ENCODE measurements around the gene JOSD2. TPM values are rescaled to one million over a fixed set of nuclear protein-coding genes. Genes with fewer than 3 reads are reported as not detected.

JOSD2 gene
- total RNA-seq, 4 donors from 2014 or later: 31.3 to 59.4 (median 42.9) TPM

- 86% methylated on average over 19 of the region's 19 CpGs for WGBS
- TF ChIP-seq POLR2A (IDR thresholded peaks at IDR 0.05; ENCODE audit: low read depth): no peak
- no peak for TF ChIP-seq EP300 (IDR thresholded peaks at IDR 0.05)
- no peak for TF ChIP-seq POLR2AphosphoS5 (IDR thresholded peaks at IDR 0.05)
- TF ChIP-seq, protein P1, sequence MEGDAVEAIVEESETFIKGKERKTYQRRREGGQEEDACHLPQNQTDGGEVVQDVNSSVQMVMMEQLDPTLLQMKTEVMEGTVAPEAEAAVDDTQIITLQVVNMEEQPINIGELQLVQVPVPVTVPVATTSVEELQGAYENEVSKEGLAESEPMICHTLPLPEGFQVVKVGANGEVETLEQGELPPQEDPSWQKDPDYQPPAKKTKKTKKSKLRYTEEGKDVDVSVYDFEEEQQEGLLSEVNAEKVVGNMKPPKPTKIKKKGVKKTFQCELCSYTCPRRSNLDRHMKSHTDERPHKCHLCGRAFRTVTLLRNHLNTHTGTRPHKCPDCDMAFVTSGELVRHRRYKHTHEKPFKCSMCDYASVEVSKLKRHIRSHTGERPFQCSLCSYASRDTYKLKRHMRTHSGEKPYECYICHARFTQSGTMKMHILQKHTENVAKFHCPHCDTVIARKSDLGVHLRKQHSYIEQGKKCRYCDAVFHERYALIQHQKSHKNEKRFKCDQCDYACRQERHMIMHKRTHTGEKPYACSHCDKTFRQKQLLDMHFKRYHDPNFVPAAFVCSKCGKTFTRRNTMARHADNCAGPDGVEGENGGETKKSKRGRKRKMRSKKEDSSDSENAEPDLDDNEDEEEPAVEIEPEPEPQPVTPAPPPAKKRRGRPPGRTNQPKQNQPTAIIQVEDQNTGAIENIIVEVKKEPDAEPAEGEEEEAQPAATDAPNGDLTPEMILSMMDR (IDR thresholded peaks at IDR 0.05): no peak
- Histone ChIP-seq H3K27ac (replicated peaks in 1 of 4) (no peak overlapping the region), H3K4me1 (peaks cover 13 to 32% (median 24%) of the 10 kb centered on the region in 4 donors), H3K27me3 (peaks cover 0 to 91% (median 18%) of the 10 kb centered on the region in 4 donors), H3K4me3 (no peak overlapping the region), H3K9me3 (no peaks in the 10 kb centered on the region), H3K36me3 (no peaks in the 10 kb centered on the region)
- intact Hi-C loops (cut with DNase I): no loop called here
- no peak for DNase-seq (ENCODE audit: extremely low spot score)
These were observed 42.2 kb upstream of the JOSD2 start for GRCh38 chr19:50553134-50553703.

- no peak overlapping the region for H3K4me3 ChIP-seq
- DNase-seq (ENCODE audit: extremely low spot score): no peak
- no peak overlapping the region for H3K27ac ChIP-seq (replicated peaks in 1 of 4)
- 79% methylated on average over 15 of the region's 15 CpGs for WGBS
- no peaks in the 10 kb centered on the region for H3K9me3 ChIP-seq
- TF ChIP-seq, protein P1 (IDR thresholded peaks at IDR 0.05): no peak
- TF ChIP-seq POLR2AphosphoS5 (IDR thresholded peaks at IDR 0.05) (no peak), POLR2A (IDR thresholded peaks at IDR 0.05; ENCODE audit: low read depth) (no peak), EP300 (IDR thresholded peaks at IDR 0.05) (no peak)
- intact Hi-C loops (cut with DNase I): no loop called here
- no peaks in the 10 kb centered on the region for H3K36me3 ChIP-seq
- H3K27me3 ChIP-seq: peaks cover 0 to 91% (median 17%) of the 10 kb centered on the region in 4 donors
- H3K4me1 ChIP-seq: peaks cover 13 to 32% (median 24%) of the 10 kb centered on the region in 4 donors
These were observed 41.5 kb upstream of the JOSD2 start for GRCh38 chr19:50552540-50552939.

DNA sequence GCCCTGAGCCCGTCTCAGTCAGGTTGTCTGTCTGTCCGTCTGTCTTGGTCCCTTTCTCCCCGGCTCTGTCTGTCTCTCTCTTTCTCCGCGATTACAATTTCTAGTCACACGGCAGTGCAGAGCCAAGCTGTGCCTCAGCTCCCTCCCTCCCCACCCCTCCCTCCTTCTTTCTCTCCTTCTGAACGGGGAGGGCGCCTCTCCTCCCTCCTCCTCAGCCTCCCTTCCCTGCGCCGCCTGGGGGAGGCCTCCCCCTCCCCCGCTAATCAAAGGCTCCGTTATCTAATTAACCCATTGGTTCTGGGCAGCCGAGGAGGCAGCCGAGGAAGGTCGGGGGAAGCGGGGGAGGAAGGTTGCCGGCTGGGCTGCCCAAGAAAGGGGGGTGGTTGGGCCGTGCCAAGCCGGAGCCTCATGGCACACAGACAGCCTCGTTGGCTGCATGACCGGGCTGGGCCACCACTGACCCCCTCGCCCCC, 40.8 kb upstream of the JOSD2 start:
- H3K27ac ChIP-seq (replicated peaks in 1 of 4): peak overlapping the region in 2 of 4 donors; percentile 39 to 57
- TF ChIP-seq, protein P1 (IDR thresholded peaks at IDR 0.05): no peak
- TF ChIP-seq EP300 (IDR thresholded peaks at IDR 0.05) (no peak), POLR2AphosphoS5 (IDR thresholded peaks at IDR 0.05) (no peak), POLR2A (IDR thresholded peaks at IDR 0.05; ENCODE audit: low read depth) (no peak)
- peaks cover 9 to 28% (median 22%) of the 10 kb centered on the region in 4 donors for H3K4me1 ChIP-seq
- peaks cover 0 to 91% (median 9%) of the 10 kb centered on the region in 4 donors for H3K27me3 ChIP-seq
- H3K36me3 ChIP-seq: no peaks in the 10 kb centered on the region
- intact Hi-C loops (cut with DNase I): no loop called here
- no peak for DNase-seq (ENCODE audit: extremely low spot score)
- H3K4me3 ChIP-seq: peak overlapping the region; percentile 39 to 53 (median 47)
- no peaks in the 10 kb centered on the region for H3K9me3 ChIP-seq
- 2% methylated on average over 15 of the region's 22 CpGs for WGBS

- H3K9me3 ChIP-seq: no peaks in the 10 kb centered on the region
- peaks cover 0 to 85% (median 4%) of the 10 kb centered on the region in 4 donors for H3K27me3 ChIP-seq
- DNase-seq (ENCODE audit: extremely low spot score): no peak
- 3% methylated on average over 21 of the region's 32 CpGs for WGBS
- TF ChIP-seq EP300 (IDR thresholded peaks at IDR 0.05): no peak
- no peak for TF ChIP-seq POLR2A (IDR thresholded peaks at IDR 0.05; ENCODE audit: low read depth)
- TF ChIP-seq, protein P1 (IDR thresholded peaks at IDR 0.05): no peak
- no peak for TF ChIP-seq POLR2AphosphoS5 (IDR thresholded peaks at IDR 0.05)
- H3K27ac ChIP-seq (replicated peaks in 1 of 4): peak overlapping the region in 3 of 4 donors; percentile 39 to 57 (median 51)
- peak overlapping the region; percentile 39 to 53 (median 47) for H3K4me3 ChIP-seq
- no peaks in the 10 kb centered on the region for H3K36me3 ChIP-seq
- intact Hi-C loops (cut with DNase I): no loop called here
- H3K4me1 ChIP-seq: peaks cover 4 to 22% (median 17%) of the 10 kb centered on the region in 4 donors
These were observed 40.2 kb upstream of the JOSD2 start for GRCh38 chr19:50551034-50551714.

Data from esophagus muscularis mucosa (tissue), 4 donors.